ENCODE data around the gene CCDC107.

DNA sequence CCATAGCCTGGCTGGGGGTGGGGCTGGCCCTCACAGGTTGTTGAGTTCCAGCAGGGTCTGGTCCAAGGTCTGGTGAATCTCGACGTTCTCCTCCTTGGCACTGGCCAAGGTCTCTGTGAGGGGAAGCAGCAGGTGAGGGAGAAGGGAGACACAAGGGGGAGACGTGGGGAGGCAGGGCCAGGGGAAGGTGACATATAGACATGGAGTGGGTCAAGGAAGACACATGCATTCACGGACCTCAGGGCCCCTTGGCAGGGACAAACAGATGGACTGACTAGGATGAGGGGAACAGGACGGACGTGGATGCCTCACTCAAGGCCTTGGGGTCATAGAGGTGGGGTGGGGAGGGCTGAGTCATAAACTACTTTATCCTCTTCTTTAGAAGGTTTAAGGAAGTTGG is 24.0 kb downstream of the CCDC107 start:
- no peak for TF ChIP-seq POLR2A (IDR thresholded peaks at IDR 0.05)
- no peak for TF ChIP-seq CTCF (IDR thresholded peaks at IDR 0.05)
- TF ChIP-seq POLR2AphosphoS5 (IDR thresholded peaks at IDR 0.05) = no peak

Measured in suprapubic skin (tissue), 4 donors.